BLaER1 treated with 17β-estradiol and CSF1 and Interleukin-3, amounts not matched to agents 10 nM and 100 nM (cell line): ENCODE data around the gene SH2D2A.
A peak's percentile ranks its signal among the peaks of the same experiment; 100 is the strongest.

Source experiments
- H3K27ac ChIP-seq, 11 experiments: shearing (Covaris generic); formaldehyde crosslinking; 2 replicates each; pipeline ENCODE4 v1.8.1; 2022
- H3K27me3 ChIP-seq, 11 experiments: shearing (Covaris generic); formaldehyde crosslinking; 2 replicates each; pipeline ENCODE4 v1.8.1; 2022
- H3K36me3 ChIP-seq, 11 experiments: shearing (Covaris generic); formaldehyde crosslinking; 2 replicates each; pipeline ENCODE4 v1.8.1; 2022
- H3K4me1 ChIP-seq, 10 experiments: shearing (Covaris generic); formaldehyde crosslinking; 2 replicates each; pipeline ENCODE4 v1.8.1; 2022
- H3K4me2 ChIP-seq, 11 experiments: shearing (Covaris generic); formaldehyde crosslinking; 2 replicates each; pipeline ENCODE4 v1.8.1; 2022
- H3K4me3 ChIP-seq, 10 experiments: shearing (Covaris generic); formaldehyde crosslinking; 2 replicates each; pipeline ENCODE4 v1.8.1; 2022
- H3K9ac ChIP-seq, 11 experiments: shearing (Covaris generic); formaldehyde crosslinking; 2 replicates each; pipeline ENCODE4 v1.8.1; 2022
- H3K9me3 ChIP-seq, 11 experiments: shearing (Covaris generic); formaldehyde crosslinking; replicated peaks in 1 of 11; 2 replicates each; pipeline ENCODE4 v1.8.1; 2022
- H4K20me1 ChIP-seq, 11 experiments: shearing (Covaris generic); formaldehyde crosslinking; 2 replicates each; pipeline ENCODE4 v1.8.1; 2022
- Cebpa-rat ChIP-seq, 11 experiments: shearing (Covaris generic); IDR thresholded peaks; 2 replicates each; pipeline ENCODE4 v1.8.1; 2022

Gene SH2D2A

DNA sequence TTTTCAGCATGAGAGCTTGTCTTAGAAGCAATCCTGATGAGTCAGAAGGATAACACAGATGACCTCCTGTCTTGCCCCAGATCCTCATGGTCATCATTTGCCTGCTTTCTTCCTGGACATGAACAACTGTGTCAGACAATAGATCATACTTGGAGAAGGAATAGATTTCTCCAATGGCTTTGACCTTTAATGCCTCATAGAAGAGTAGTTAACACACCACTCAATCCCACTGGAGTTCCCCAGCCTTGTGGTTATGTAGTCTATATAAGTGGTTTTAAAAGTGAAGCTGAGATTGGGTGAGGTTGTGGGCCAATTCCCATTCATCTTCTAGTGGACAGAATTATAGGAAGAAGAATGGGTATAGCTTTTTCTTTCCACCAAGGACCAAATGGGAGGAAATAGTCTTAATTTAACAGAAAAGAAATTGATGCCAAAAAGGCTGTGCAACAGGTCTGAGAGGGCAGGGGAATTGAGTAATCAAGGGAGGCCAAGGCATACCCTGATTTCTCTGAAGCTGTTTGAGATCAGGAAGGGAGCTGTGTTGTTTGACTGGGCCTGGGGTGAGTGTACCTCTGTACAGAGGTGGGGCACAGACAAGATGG, 35.0 kb downstream of the SH2D2A start:
- peaks cover 62 to 99% (median 80%) of the 10 kb centered on the region in 11 experiments for H4K20me1 ChIP-seq
- H3K9ac ChIP-seq: no peak overlapping the region
- peak overlapping the region in 1 of 11 experiments; percentile 10; a peak in 1 of 22 replicates for H3K4me2 ChIP-seq
- H3K36me3 ChIP-seq: peaks cover 50 to 95% (median 74%) of the 10 kb centered on the region in 11 experiments
- no peak overlapping the region for H3K27ac ChIP-seq
- H3K27me3 ChIP-seq: no peaks in the 10 kb centered on the region
- H3K9me3 ChIP-seq: no peaks in the 10 kb centered on the region
- H3K4me3 ChIP-seq: no peak overlapping the region
- no peak for TF ChIP-seq Cebpa-rat (IDR thresholded peaks at IDR 0.05)
- peaks cover 28 to 64% (median 45%) of the 10 kb centered on the region in 10 experiments for H3K4me1 ChIP-seq

DNA sequence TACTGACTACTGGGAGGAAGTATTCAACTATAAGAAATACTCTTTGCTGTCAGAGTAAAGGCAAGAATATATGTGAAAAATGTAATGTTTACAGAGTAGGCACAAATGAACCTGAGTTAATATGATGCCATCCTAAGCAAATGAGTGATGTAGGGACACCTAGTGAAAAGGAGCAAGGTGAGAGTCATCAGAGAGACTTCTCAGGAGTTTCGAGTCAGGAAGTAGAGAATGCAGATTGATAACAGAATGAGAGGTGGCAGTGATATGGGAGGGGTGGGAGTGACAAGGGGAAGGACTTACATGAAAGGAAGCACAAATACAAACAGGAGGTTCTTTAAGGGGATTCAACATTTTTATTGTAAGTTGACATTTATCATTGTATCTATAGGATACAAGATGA, 39.1 kb downstream of the SH2D2A start:
- no peaks in the 10 kb centered on the region for H3K27me3 ChIP-seq
- H3K27ac ChIP-seq: no peak overlapping the region
- no peak for TF ChIP-seq Cebpa-rat (IDR thresholded peaks at IDR 0.05)
- H3K4me1 ChIP-seq: peaks cover 19 to 59% (median 28%) of the 10 kb centered on the region in 10 experiments
- peaks cover 85 to 100% (median 94%) of the 10 kb centered on the region in 11 experiments for H4K20me1 ChIP-seq
- H3K4me3 ChIP-seq: no peak overlapping the region
- H3K36me3 ChIP-seq: peaks cover 28 to 89% (median 58%) of the 10 kb centered on the region in 11 experiments
- H3K9me3 ChIP-seq: no peaks in the 10 kb centered on the region
- no peak overlapping the region for H3K4me2 ChIP-seq
- H3K9ac ChIP-seq: peak overlapping the region in 1 of 11 experiments; percentile 15; a peak in 3 of 22 replicates

DNA sequence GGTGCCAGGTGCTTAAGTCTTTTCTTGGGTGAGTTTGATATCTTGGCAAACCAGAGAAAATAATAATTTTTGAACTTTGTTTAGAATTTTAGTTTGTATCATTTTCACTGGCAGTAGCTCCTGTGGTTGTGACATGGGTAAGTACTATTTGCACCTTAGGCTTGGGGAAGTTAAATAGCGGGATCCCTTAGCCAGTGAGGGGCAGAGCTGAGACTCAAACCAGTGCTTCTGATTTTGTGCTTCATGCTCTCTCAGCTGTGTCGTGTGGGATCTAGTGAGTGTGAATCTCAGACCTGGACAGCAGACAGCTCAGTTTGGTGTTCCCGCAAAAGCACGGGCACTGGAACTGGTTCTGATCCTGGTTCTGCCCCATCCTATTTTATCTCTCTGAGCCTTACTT, 39.7 kb downstream of the SH2D2A start:
- Histone ChIP-seq H3K9ac (peak overlapping the region in 2 of 11 experiments; percentile 15 to 63; a peak in 4 of 22 replicates), H3K9me3 (no peaks in the 10 kb centered on the region), H3K27me3 (no peaks in the 10 kb centered on the region), H4K20me1 (peaks cover 86 to 100% (median 95%) of the 10 kb centered on the region in 11 experiments), H3K4me3 (no peak overlapping the region), H3K36me3 (peaks cover 25 to 89% (median 58%) of the 10 kb centered on the region in 11 experiments), H3K27ac (no peak overlapping the region), H3K4me2 (0 out of 22 replicates have a peak overlapping the region, but pooled peaks of 2 of the 11 experiments have one; percentile 1 to 6), H3K4me1 (peaks cover 20 to 64% (median 26%) of the 10 kb centered on the region in 10 experiments)
- no peak for TF ChIP-seq Cebpa-rat (IDR thresholded peaks at IDR 0.05)

DNA sequence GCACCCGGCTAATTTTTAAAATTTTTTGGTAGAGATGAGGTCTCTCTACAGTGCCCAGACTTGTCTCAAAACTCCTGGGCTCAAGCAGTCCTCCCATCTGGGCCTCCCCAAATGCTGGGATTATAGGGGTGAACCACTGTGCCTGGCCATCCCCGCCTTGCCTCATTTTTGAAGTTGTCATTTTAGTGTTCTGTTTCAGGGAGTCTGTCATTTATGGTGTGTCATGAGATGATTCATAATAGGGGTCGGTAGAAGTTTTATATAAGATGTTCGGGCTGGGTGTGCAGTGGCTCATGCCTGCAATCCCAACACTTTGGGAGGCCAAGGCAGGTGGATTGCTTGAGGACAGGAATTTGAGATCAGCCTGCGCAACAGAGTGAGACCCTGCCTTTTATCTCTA, 40.8 kb downstream of the SH2D2A start:
- peak overlapping the region in 9 of 11 experiments; percentile 11 to 37 (median 24); a peak in 10 of 22 replicates for H3K4me2 ChIP-seq
- peaks cover 27 to 89% (median 58%) of the 10 kb centered on the region in 11 experiments for H3K36me3 ChIP-seq
- peak overlapping the region in 3 of 11 experiments; percentile 3 to 63 (median 17); a peak in 4 of 22 replicates for H3K9ac ChIP-seq
- peaks cover 85 to 100% (median 95%) of the 10 kb centered on the region in 11 experiments for H4K20me1 ChIP-seq
- H3K4me1 ChIP-seq: peaks cover 28 to 64% (median 34%) of the 10 kb centered on the region in 10 experiments
- H3K27ac ChIP-seq: peak overlapping the region in 1 of 11 experiments; percentile 18; a peak in 1 of 22 replicates
- no peaks in the 10 kb centered on the region for H3K9me3 ChIP-seq
- no peak for TF ChIP-seq Cebpa-rat (IDR thresholded peaks at IDR 0.05)
- no peaks in the 10 kb centered on the region for H3K27me3 ChIP-seq
- no peak overlapping the region for H3K4me3 ChIP-seq

DNA sequence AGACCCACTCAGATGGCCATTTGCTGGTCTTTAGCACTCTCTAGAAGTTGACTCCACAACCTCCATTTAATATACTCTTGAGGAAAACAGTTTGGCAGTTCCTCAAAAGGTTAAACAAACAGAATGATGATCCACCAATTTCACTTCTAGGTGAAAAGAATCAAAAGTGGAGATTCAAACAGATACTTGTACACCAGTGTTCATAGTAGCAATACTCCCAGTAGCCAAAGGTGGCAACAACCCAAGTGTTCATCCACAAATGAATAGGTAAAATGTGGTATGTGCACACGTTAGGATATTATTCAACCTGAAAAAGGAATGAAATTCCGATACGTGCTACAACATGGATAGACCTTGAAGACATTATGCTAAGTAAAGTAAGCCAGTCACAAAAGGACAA, 43.0 kb downstream of the SH2D2A start:
- H4K20me1 ChIP-seq: peaks cover 70 to 100% (median 92%) of the 10 kb centered on the region in 11 experiments
- no peak overlapping the region for H3K4me3 ChIP-seq
- H3K27me3 ChIP-seq: no peaks in the 10 kb centered on the region
- no peak overlapping the region for H3K9ac ChIP-seq
- H3K4me2 ChIP-seq: no peak overlapping the region; a peak in 1 of 22 replicates
- no peak overlapping the region for H3K27ac ChIP-seq
- no peaks in the 10 kb centered on the region for H3K9me3 ChIP-seq
- peaks cover 30 to 86% (median 59%) of the 10 kb centered on the region in 11 experiments for H3K36me3 ChIP-seq
- H3K4me1 ChIP-seq: peaks cover 50 to 83% (median 55%) of the 10 kb centered on the region in 10 experiments
- no peak for TF ChIP-seq Cebpa-rat (IDR thresholded peaks at IDR 0.05)

DNA sequence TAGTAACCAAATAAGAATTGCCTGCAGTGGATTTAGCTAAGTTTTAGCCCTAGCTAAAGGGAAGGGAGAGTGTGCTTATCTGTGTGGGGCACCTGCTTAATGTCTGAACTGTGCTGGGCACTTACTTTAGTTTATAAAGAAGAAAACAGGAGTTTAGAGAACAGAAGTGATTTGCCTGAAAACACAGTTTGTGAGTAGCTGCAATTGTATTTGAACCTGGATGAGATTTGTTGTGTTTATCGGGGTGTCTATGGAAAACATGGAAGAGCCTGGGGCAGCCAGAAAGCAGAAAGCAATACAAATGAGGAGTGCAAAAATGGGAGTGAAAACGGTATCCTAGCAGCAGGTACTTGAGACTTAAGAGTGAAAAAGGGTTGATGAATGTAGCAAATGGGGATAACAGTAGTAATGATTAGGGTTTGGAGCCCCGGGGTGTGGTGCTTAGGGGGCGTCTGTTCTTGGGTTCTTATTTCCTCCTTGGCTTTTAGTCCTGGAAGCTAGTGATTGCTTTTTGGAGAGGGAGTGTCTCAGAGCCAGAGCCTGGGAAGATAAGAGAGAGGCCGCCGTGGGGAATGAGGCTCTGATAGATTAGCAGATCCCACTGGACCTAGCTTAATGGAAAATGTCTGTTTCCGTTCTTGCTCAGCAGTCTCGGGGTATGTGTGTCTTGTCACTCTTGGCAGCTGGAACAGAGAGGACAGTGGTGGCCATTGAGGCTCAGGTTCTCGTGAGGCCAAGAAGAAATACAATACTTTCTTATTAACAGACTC, 43.7 kb downstream of the SH2D2A start:
- no peak overlapping the region for H3K27ac ChIP-seq
- H3K27me3 ChIP-seq: no peaks in the 10 kb centered on the region
- peaks cover 63 to 99% (median 90%) of the 10 kb centered on the region in 11 experiments for H4K20me1 ChIP-seq
- no peak for TF ChIP-seq Cebpa-rat (IDR thresholded peaks at IDR 0.05)
- no peak overlapping the region for H3K4me3 ChIP-seq
- no peaks in the 10 kb centered on the region for H3K9me3 ChIP-seq
- H3K9ac ChIP-seq: peak overlapping the region in 3 of 11 experiments; percentile 1 to 31 (median 21); a peak in 2 of 22 replicates
- H3K36me3 ChIP-seq: peaks cover 30 to 79% (median 58%) of the 10 kb centered on the region in 11 experiments
- peak overlapping the region in 2 of 11 experiments; percentile 6 to 96; a peak in 4 of 22 replicates for H3K4me2 ChIP-seq
- H3K4me1 ChIP-seq: peaks cover 50 to 83% (median 58%) of the 10 kb centered on the region in 10 experiments

DNA sequence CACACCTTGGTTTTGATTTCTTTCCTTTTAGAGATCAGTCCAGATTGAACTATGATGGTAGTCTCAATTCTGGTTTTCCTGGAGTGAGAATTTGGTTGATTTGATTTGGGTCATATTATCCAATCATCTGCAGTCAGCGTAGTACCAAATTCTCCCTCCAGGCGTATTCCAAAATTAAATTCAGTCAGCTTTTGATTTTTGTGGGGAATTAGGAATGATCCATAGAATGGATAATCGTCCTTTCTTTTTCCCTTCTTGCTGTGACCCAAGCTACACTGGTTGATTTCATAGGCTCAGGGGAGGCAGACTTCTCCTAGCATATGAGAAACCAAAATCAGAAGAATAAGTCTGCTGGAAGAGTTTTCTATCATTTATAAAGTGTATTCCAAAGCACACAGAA, 44.4 kb downstream of the SH2D2A start:
- peaks cover 30 to 72% (median 57%) of the 10 kb centered on the region in 11 experiments for H3K36me3 ChIP-seq

DNA sequence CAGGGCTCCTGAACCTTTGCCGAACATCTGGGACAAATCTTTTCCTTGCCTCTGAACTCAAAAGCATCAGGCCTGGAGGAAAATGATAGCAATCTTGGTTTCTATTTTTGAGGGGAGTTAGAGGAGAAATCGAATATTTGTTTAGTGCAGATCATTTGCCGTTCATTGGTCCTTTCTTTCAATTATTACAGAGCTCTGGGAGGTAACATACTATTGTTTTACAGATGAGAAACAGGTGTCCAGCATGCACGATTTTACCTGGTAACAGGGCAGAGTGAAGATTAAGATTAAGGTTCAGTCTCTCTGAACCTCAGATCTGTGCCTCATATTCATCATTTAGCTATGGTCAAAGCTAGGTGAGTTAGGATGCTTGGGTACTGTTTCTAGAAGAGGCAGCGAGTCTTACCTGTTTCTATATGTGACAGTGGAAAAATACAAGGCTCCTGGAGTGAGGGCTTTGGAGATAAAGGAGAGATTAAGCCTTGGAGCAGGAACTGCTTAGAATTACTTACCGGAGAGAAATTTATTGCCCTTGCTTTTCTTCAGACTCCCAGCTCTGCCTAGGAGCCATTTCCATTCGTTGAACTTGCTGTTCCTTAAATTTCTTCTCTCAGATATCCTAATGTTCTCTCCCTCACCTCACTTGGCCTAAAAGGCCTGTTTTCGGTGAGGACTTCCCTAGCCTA, 47.9 kb downstream of the SH2D2A start:
- H3K4me2 ChIP-seq: peak overlapping the region; percentile 78 to 100 (median 94)
- no peaks in the 10 kb centered on the region for H3K9me3 ChIP-seq
- H4K20me1 ChIP-seq: peaks cover 26 to 58% (median 51%) of the 10 kb centered on the region in 11 experiments; a peak in 21 of 22 replicates
- TF ChIP-seq Cebpa-rat (IDR thresholded peaks at IDR 0.05): no peak
- peak overlapping the region; percentile 90 to 99 (median 97); a peak in 21 of 22 replicates for H3K27ac ChIP-seq
- peaks cover 43 to 65% (median 48%) of the 10 kb centered on the region in 10 experiments for H3K4me1 ChIP-seq
- H3K36me3 ChIP-seq: peaks cover 29 to 45% (median 42%) of the 10 kb centered on the region in 11 experiments
- H3K9ac ChIP-seq: peak overlapping the region; percentile 93 to 99 (median 98)
- H3K4me3 ChIP-seq: peak overlapping the region; percentile 83 to 96 (median 90)
- no peaks in the 10 kb centered on the region for H3K27me3 ChIP-seq

More for the DNA sequence above, 44.4 kb downstream of the SH2D2A start:
- no peaks in the 10 kb centered on the region for H3K27me3 ChIP-seq
- peak overlapping the region in 3 of 11 experiments; percentile 1 to 31 (median 21); a peak in 1 of 22 replicates for H3K9ac ChIP-seq
- no peak overlapping the region for H3K4me3 ChIP-seq
- H3K27ac ChIP-seq: no peak overlapping the region
- TF ChIP-seq Cebpa-rat (IDR thresholded peaks at IDR 0.05): no peak
- no peaks in the 10 kb centered on the region for H3K9me3 ChIP-seq
- peaks cover 56 to 93% (median 83%) of the 10 kb centered on the region in 11 experiments for H4K20me1 ChIP-seq
- H3K4me1 ChIP-seq: peaks cover 50 to 78% (median 55%) of the 10 kb centered on the region in 10 experiments
- H3K4me2 ChIP-seq: peak overlapping the region in 1 of 11 experiments; percentile 96; a peak in 2 of 22 replicates
